H1 (cell line): ENCODE measurements around the gene ZNF709. TPM values are rescaled to one million over a fixed set of nuclear protein-coding genes. Genes with fewer than 3 reads are reported as not detected.

Experiments used
- CTCF ChIA-PET: fragments of 300-600 bp; sonication (Branson Sonifier 250); formaldehyde crosslinking; loops from one replicate; lab custom pipeline; 2021; ENCODE audit not compliant: partially characterized antibody; lab: Charles Lee
- POLR2A ChIA-PET: fragments of 300-600 bp; sonication (Branson Sonifier 250); formaldehyde crosslinking; loops from one replicate; lab custom pipeline; 2021; ENCODE audit warnings: inconsistent platforms; ENCODE audit not compliant: partially characterized antibody; lab: Charles Lee
- DNase-seq, 2 experiments: peaks; one replicate each; pipeline versions ENCODE4 v3.0.0 to v3.0.0-alpha.2; 2010 to 2022; ENCODE audit warnings: low spot score in 2 of 2, low read depth in 1 of 2, mixed read lengths in 1 of 2
- FAIRE-seq: peaks from 2 replicates; lab custom pipeline; 2011; peaks lifted over from hg19 to GRCh38; lab: Jason Lieb, UNC
- H2AFZ ChIP-seq: 2 replicates; pipeline ENCODE4 v1.8.1; 2012; ENCODE audit warnings: low read length, inconsistent platforms
- H2AK5ac ChIP-seq: 2 replicates; pipeline ENCODE4 v1.6.1; 2013; ENCODE audit warnings: low read depth, low read length
- H2BK120ac ChIP-seq: replicated peaks from 2 replicates; pipeline ENCODE3; 2013; ENCODE audit warnings: low read depth, low read length, inconsistent platforms
- H2BK12ac ChIP-seq: 2 replicates; pipeline ENCODE4 v1.6.1; 2013; ENCODE audit warnings: low read depth, low read length
- H2BK15ac ChIP-seq: 2 replicates; pipeline ENCODE4 v1.6.1; 2013; ENCODE audit warnings: low read length
- H2BK20ac ChIP-seq: 2 replicates; pipeline ENCODE4 v1.6.1; 2013; ENCODE audit warnings: low read length
- H2BK5ac ChIP-seq: 2 replicates; pipeline ENCODE4 v1.6.1; 2013; ENCODE audit warnings: low read depth, low read length
- H3K14ac ChIP-seq: 2 replicates; pipeline ENCODE4 v1.6.1; 2013; ENCODE audit warnings: inconsistent platforms; ENCODE audit not compliant: insufficient read length
- H3K18ac ChIP-seq: 2 replicates; pipeline ENCODE4 v1.6.1; 2013; ENCODE audit warnings: low read length; ENCODE audit errors: extremely low read depth
- H3K23ac ChIP-seq: 2 replicates; pipeline ENCODE4 v1.6.1; 2013; ENCODE audit warnings: inconsistent platforms; ENCODE audit not compliant: insufficient read length
- H3K23me2 ChIP-seq: 2 replicates; pipeline ENCODE4 v1.6.1; 2013; ENCODE audit warnings: low read depth, low read length
- H3K27ac ChIP-seq: 2 replicates; pipeline ENCODE4 v1.6.1; 2011; ENCODE audit warnings: low read depth, low read length, inconsistent platforms
- H3K27me3 ChIP-seq, 4 experiments: replicated peaks in 1 of 4; 1 replicate in 1 of 4; 2 replicates in 3 of 4; pipeline versions ENCODE4 v1.6.1 to v1.8.1; 2011 to 2013; ENCODE audit warnings: low read length in 3 of 4, mild to moderate bottlenecking in 3 of 4, inconsistent platforms in 2 of 4, mixed read lengths in 2 of 4, moderate library complexity in 1 of 4; ENCODE audit not compliant: control insufficient read depth in 3 of 4, insufficient read depth in 3 of 4; ENCODE audit errors: extremely low read depth in 1 of 4
- H3K36me3 ChIP-seq, 4 experiments: 2 replicates each; pipeline versions ENCODE4 v1.6.1 to v1.8.1; 2011 to 2013; ENCODE audit warnings: mild to moderate bottlenecking in 4 of 4, low read length in 3 of 4, moderate library complexity in 2 of 4, control low read depth in 1 of 4, inconsistent platforms in 1 of 4; ENCODE audit not compliant: insufficient read depth in 4 of 4, control insufficient read depth in 2 of 4
- H3K4ac ChIP-seq: replicated peaks from 2 replicates; pipeline ENCODE3; 2013; ENCODE audit warnings: low read length, low read depth, mixed read lengths, inconsistent platforms; ENCODE audit not compliant: insufficient read length
- H3K4me1 ChIP-seq, 4 experiments: replicated peaks in 1 of 4; 1 replicate in 1 of 4; 2 replicates in 3 of 4; pipeline versions ENCODE4 v1.6.1 to v1.8.1; 2011 to 2013; ENCODE audit warnings: low read length in 3 of 4, inconsistent platforms in 2 of 4, mixed read lengths in 1 of 4; ENCODE audit not compliant: insufficient read depth in 4 of 4, control insufficient read depth in 3 of 4
- H3K4me2 ChIP-seq, 2 experiments: 2 replicates each; pipeline versions ENCODE4 v1.6.1 to v1.8.1; 2011 to 2013; ENCODE audit warnings: low read depth in 2 of 2, low read length in 2 of 2, control low read depth in 1 of 2, inconsistent platforms in 1 of 2, mild to moderate bottlenecking in 1 of 2; ENCODE audit not compliant: insufficient read depth in 1 of 2
- H3K4me3 ChIP-seq, 4 experiments: fragments of 200-600, 300-600 bp in 1 of 4; sonication (generic), shearing (Covaris generic), sonication (Bioruptor Twin) in 1 of 4; 2 replicates each; pipeline versions ENCODE4 v1.5.1 to v1.8.1; 2011 to 2016; ENCODE audit warnings: low read length in 4 of 4, low read depth in 3 of 4, control low read depth in 2 of 4, inconsistent platforms in 2 of 4, mild to moderate bottlenecking in 2 of 4, mixed read lengths in 1 of 4, moderate library complexity in 1 of 4; ENCODE audit not compliant: insufficient read depth in 2 of 4; ENCODE audit errors: extremely low read depth in 1 of 4
- H3K56ac ChIP-seq: replicated peaks from 2 replicates; pipeline ENCODE3; 2013; ENCODE audit warnings: low read depth, mild to moderate bottlenecking, mixed read lengths, low read length, inconsistent platforms; ENCODE audit not compliant: insufficient read length
- H3K79me1 ChIP-seq: 2 replicates; pipeline ENCODE4 v1.6.1; 2013; ENCODE audit warnings: low read depth, low read length, control low read depth
- H3K79me2 ChIP-seq, 2 experiments: 2 replicates each; pipeline versions ENCODE4 v1.6.1 to v1.8.1; 2012 to 2013; ENCODE audit warnings: low read length in 2 of 2, mild to moderate bottlenecking in 2 of 2, inconsistent platforms in 1 of 2; ENCODE audit not compliant: insufficient read depth in 2 of 2, control insufficient read depth in 1 of 2
- H3K9ac ChIP-seq, 4 experiments: replicated peaks in 1 of 4; 1 replicate in 1 of 4; 2 replicates in 3 of 4; pipeline versions ENCODE4 v1.6.1 to v1.8.1; 2011 to 2013; ENCODE audit warnings: low read depth in 3 of 4, low read length in 3 of 4, control low read depth in 2 of 4, mild to moderate bottlenecking in 2 of 4, moderate library complexity in 2 of 4, inconsistent platforms in 1 of 4; ENCODE audit errors: extremely low read depth in 1 of 4
- H3K9me3 ChIP-seq, 2 experiments: 2 replicates each; pipeline versions ENCODE4 v1.6.1 to v1.8.1; 2012 to 2013; ENCODE audit warnings: mild to moderate bottlenecking in 2 of 2, moderate library complexity in 2 of 2, control low read depth in 1 of 2, inconsistent platforms in 1 of 2, low read depth in 1 of 2, low read length in 1 of 2, mixed read lengths in 1 of 2; ENCODE audit not compliant: insufficient read depth in 2 of 2
- H4K20me1 ChIP-seq, 2 experiments: replicated peaks in 1 of 2; 2 replicates each; pipeline versions ENCODE3 to v1.8.1; 2011 to 2013; ENCODE audit warnings: inconsistent platforms in 2 of 2, low read length in 2 of 2, mild to moderate bottlenecking in 1 of 2; ENCODE audit not compliant: insufficient read depth in 2 of 2, control insufficient read depth in 1 of 2
- H4K5ac ChIP-seq: 2 replicates; pipeline ENCODE4 v1.6.1; 2013; ENCODE audit warnings: low read length, low read depth, mixed read lengths, inconsistent platforms; ENCODE audit not compliant: insufficient read length
- H4K8ac ChIP-seq: 2 replicates; pipeline ENCODE4 v1.8.0; 2013; ENCODE audit warnings: mild to moderate bottlenecking, moderate library complexity, low read length, inconsistent platforms; ENCODE audit not compliant: insufficient read depth; ENCODE audit errors: extremely low read depth
- H4K91ac ChIP-seq: replicated peaks from 2 replicates; pipeline ENCODE3; 2013; ENCODE audit warnings: low read length, mixed read lengths, inconsistent platforms; ENCODE audit not compliant: insufficient read length
- EP300 ChIP-seq, 2 experiments: IDR thresholded peaks; 1 replicate in 1 of 2; 2 replicates in 1 of 2; pipeline ENCODE4 v1.6.1; 2011 to 2012; ENCODE audit warnings: low read depth in 2 of 2, low read length in 2 of 2, mild to moderate bottlenecking in 2 of 2, borderline replicate concordance in 1 of 2, inconsistent platforms in 1 of 2, moderate library complexity in 1 of 2
- GTF2F1 ChIP-seq: IDR thresholded peaks from 2 replicates; pipeline ENCODE4 v1.6.1; 2012; ENCODE audit warnings: low read depth, low read length, improper control_type of control experiment, borderline replicate concordance
- HDAC2 ChIP-seq, 2 experiments: fragments of 300-600 bp in 1 of 2; sonication (generic) in 1 of 2; IDR thresholded peaks; 2 replicates each; pipeline ENCODE4 v1.6.1; 2011 to 2012; ENCODE audit warnings: low read depth in 2 of 2, low read length in 2 of 2, mild to moderate bottlenecking in 2 of 2, moderate library complexity in 2 of 2, borderline replicate concordance in 1 of 2, inconsistent platforms in 1 of 2
- JUND ChIP-seq: IDR thresholded peaks from 2 replicates; pipeline ENCODE4 v1.6.1; 2011; ENCODE audit warnings: mild to moderate bottlenecking, improper control_type of control experiment, low read length
- KDM1A ChIP-seq: fragments of 200-600, 300-600 bp; sonication (generic); IDR thresholded peaks from 2 replicates; pipeline ENCODE4 v1.7.1; 2016; ENCODE audit warnings: mild to moderate bottlenecking, low read length, borderline replicate concordance
- KDM4A ChIP-seq: IDR thresholded peaks from one replicate; pipeline ENCODE4 v1.7.1; 2012; ENCODE audit warnings: low read depth, mild to moderate bottlenecking, moderate library complexity, low read length, inconsistent platforms; ENCODE audit not compliant: severe bottlenecking
- MAFK ChIP-seq: IDR thresholded peaks from 2 replicates; pipeline ENCODE4 v1.6.1; 2012; ENCODE audit warnings: low read depth, mild to moderate bottlenecking, improper control_type of control experiment, low read length
- POLR2AphosphoS5 ChIP-seq: IDR thresholded peaks from 2 replicates; pipeline ENCODE4 v1.6.1; 2011; ENCODE audit warnings: low read depth, low read length
- RBBP5 ChIP-seq: IDR thresholded peaks from 2 replicates; pipeline ENCODE4 v1.7.1; 2012; ENCODE audit warnings: low read depth, mild to moderate bottlenecking, inconsistent platforms, low read length, moderate library complexity, borderline replicate concordance
- SIRT6 ChIP-seq: IDR thresholded peaks from one replicate; pipeline ENCODE4 v1.7.1; 2012; ENCODE audit warnings: low read length, inconsistent platforms
- TBP ChIP-seq: IDR thresholded peaks from 2 replicates; pipeline ENCODE4 v1.6.1; 2011; ENCODE audit warnings: low read depth, low read length, improper control_type of control experiment
- WGBS, 2 experiments: shearing (Covaris generic) in 1 of 2; methylation state at CpG; one replicate each; pipeline versions ENCODE4 v1.1.6 to v1.1.7; 2013 to 2015; ENCODE audit warnings: low lambda C conversion rate in 2 of 2, mixed read lengths in 2 of 2, inconsistent platforms in 1 of 2, low coverage in 1 of 2, missing lambda C conversion rate in 1 of 2; ENCODE audit not compliant: insufficient replicate concordance in 2 of 2, insufficient coverage in 1 of 2, insufficient read length in 1 of 2; ENCODE audit errors: extremely low coverage in 1 of 2, missing lambda C conversion rate in 1 of 2; 5-methylcytosine and 5-hydroxymethylcytosine counted together
- polyA plus RNA-seq, 7 experiments: library from polyadenylated mRNA; depleted of rRNA in 3 of 7; stranded (reverse) in 5 of 7; unstranded in 2 of 7; fragments of >200 nt in 5 of 7; fragments of 200-250 nt in 2 of 7; gene quantifications; 1 replicate in 5 of 7; 2 replicates in 1 of 7; 4 replicates in 1 of 7; pipeline versions ENCODE4 v1.2.1 to v1.2.3, GENCODE V29; 2011 to 2013; ENCODE audit warnings: missing spikeins in 2 of 7, mixed read lengths in 2 of 7
- total RNA-seq: library from RNA; stranded (reverse); fragmentation: NEBNext Ultra II Directional; extraction: Animal tissue kit (Norgen Biotek cat#: 25700); gene quantifications from 2 replicates; pipeline ENCODE4 v1.2.1, GENCODE V29; 2021
- TF ChIP-seq, protein P1 (sequence below): IDR thresholded peaks from 2 replicates; pipeline ENCODE4 v1.6.1; 2012; ENCODE audit warnings: inconsistent platforms

Gene ZNF709
- total and polyA plus RNA-seq, 2 of the 8 experiments (the other 6 are each of a cell fraction or from before 2014, with no cell fraction given), result 1.3 to 2.2 TPM

DNA sequence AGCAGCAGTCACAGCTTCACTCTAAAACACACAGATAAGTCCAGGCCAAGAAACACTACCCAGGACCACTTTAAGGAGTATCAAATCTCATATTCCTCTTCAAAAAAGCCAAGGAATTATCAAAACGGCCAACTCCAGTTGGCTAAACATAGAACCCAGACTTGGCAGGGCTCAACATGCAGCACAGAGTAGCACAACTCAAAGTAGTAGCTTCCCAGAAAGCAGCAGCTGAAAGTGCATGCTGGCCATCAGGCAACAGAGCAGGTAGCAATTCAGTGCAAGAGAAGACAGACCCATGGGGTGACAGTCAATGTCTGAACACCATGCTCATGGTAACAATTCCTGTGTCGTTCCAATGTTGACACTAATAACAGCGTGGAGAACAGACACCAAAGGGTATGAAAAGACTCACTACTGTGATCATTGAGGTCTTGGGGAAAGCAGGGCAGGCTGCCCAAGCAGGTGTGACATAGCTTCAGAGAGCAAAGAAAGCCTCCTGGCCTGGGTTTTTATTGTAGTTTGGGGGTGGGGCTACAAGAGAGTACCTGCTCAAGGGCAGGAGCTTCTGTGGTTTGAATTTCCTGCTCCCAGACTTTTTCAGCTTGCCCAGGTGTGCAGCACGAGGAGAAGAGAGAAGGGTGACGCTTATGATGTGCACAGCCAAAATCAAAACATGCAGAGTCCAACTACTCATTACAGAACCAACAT, 6.2 kb downstream of the ZNF709 start:
- Histone ChIP-seq H3K4me2 (no peak overlapping the region), H3K4me1 (no peaks in the 10 kb centered on the region), H3K18ac (no peak overlapping the region), H4K20me1 (no peaks in the 10 kb centered on the region), H3K23me2 (no peaks in the 10 kb centered on the region; the same call in 1 of the 2 replicates), H3K14ac (no peak overlapping the region), H3K9me3 (peaks cover 0 to 3% of the 10 kb centered on the region in 2 experiments; a peak in 1 of 4 replicates), H3K23ac (no peak overlapping the region), H4K91ac (no peak overlapping the region), H2BK120ac (no peak overlapping the region), H3K56ac (no peak overlapping the region), H3K4me3 (no peak overlapping the region), H3K79me2 (no peaks in the 10 kb centered on the region), H3K36me3 (no peaks in the 10 kb centered on the region), H3K27me3 (no peaks in the 10 kb centered on the region), H3K79me1 (peaks cover 3% of the 10 kb centered on the region), H3K9ac (no peak overlapping the region; a peak in 1 of 7 replicates), H2BK5ac (no peak overlapping the region), H2BK12ac (no peak overlapping the region), H4K5ac (no peak overlapping the region), H2AFZ (no peak overlapping the region), H3K27ac (no peak overlapping the region), H2AK5ac (no peak overlapping the region), H3K4ac (no peak overlapping the region), H4K8ac (no peak overlapping the region), H2BK20ac (no peak overlapping the region), H2BK15ac (no peak overlapping the region)
- CTCF ChIA-PET, result interaction anchor here (1.3 to 1.6 kb wide), 2 partner anchors 10 to 13 kb away, joined by 3 to 4 read pairs; no protein-coding TSS in a partner anchor
- FAIRE-seq (no peak), DNase-seq (no peak)
- POLR2A ChIA-PET, result interaction anchor here (1.2 kb wide), 1 partner anchor 34 kb away, joined by 3 read pairs; no protein-coding TSS in a partner anchor
- WGBS, 2 experiments, result 64% methylated on average over 5 of the region's 5 CpGs; no CpG with 5 or more reads in 1 of the 2 experiments
- TF ChIP-seq TBP (no peak), POLR2AphosphoS5 (no peak), SIRT6 (no peak), EP300 (IDR thresholded peaks at IDR 0.05; ENCODE audit: borderline replicate concordance in 1 of 2, low read depth in 2 of 2, low read length in 2 of 2) (no peak), GTF2F1 (no peak), KDM1A (no peak), KDM4A (no peak), HDAC2 (IDR thresholded peaks at IDR 0.05; ENCODE audit: borderline replicate concordance in 1 of 2, low read depth in 2 of 2, low read length in 2 of 2) (no peak), JUND (no peak), RBBP5 (no peak), MAFK (no peak)
- TF ChIP-seq, protein P1, sequence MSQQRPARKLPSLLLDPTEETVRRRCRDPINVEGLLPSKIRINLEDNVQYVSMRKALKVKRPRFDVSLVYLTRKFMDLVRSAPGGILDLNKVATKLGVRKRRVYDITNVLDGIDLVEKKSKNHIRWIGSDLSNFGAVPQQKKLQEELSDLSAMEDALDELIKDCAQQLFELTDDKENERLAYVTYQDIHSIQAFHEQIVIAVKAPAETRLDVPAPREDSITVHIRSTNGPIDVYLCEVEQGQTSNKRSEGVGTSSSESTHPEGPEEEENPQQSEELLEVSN, result no peak
